GM12873 (cell line): ENCODE results near the gene IZUMO1R.

ENCODE experiments used
- CTCF ChIP-seq: IDR thresholded peaks from 2 replicates; pipeline ENCODE4 v1.5.1; 2012; ENCODE audit warnings: low read depth, mild to moderate bottlenecking, moderate library complexity, low read length, control low read depth; ENCODE audit not compliant: insufficient read depth; ENCODE audit errors: missing control alignments

The IZUMO1R gene

GRCh38 chr11:94303966-94304958 lies at the start of gene IZUMO1R:
TSS of gene IZUMO1R (plus strand) at chr11:94304580. CDS start at chr11:94305637, 1,057 bp downstream.
- no peak for TF ChIP-seq CTCF

- no peak for TF ChIP-seq CTCF
Observed at GRCh38 chr11:94271885-94272372, 32.5 kb upstream of the IZUMO1R start.

- TF ChIP-seq CTCF, result no peak
Observed at GRCh38 chr11:94272738-94273313, 31.6 kb upstream of the IZUMO1R start.

GRCh38 chr11:94275961-94276360 lies 28.4 kb upstream of the IZUMO1R start:
- TF ChIP-seq CTCF, result no peak

GRCh38 chr11:94276943-94277342 lies 27.4 kb upstream of the IZUMO1R start:
- TF ChIP-seq CTCF, result no peak

- TF ChIP-seq CTCF, result no peak
Observed at GRCh38 chr11:94279996-94280395, 24.4 kb upstream of the IZUMO1R start.

- TF ChIP-seq CTCF, result no peak
Observed at GRCh38 chr11:94281324-94281723, 23.1 kb upstream of the IZUMO1R start.
